Measurements from ENCODE around the gene MAGEB17. TPM values are rescaled to one million over a fixed set of nuclear protein-coding genes. Genes with fewer than 3 reads are reported as not detected.

Gene MAGEB17
- total RNA-seq, 3 donors from 2014 or later = 0.33 to 0.44 TPM; not detected in 1

DNA sequence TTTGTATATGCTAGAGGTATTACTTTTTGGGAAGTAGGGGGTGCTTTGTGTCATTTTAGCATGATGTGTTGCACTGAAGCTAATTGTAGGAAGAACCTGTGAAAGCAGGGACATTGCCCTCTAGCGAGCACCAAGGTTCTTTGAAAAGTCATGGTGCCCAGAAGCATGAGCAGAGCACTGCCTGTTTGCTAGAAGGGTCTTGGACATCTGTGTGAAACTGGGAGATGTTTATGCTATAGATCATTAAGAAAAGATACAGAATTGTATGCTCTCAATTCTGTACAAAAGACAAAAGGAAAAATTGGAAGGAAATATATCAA is 29.2 kb upstream of the MAGEB17 start:
- intact Hi-C loops (cut with DNase I; ENCODE audit: low total_unique reads) = no loop called here
- Histone ChIP-seq H3K27me3 (peaks cover 0 to 30% of the 10 kb centered on the region in 2 donors), H3K4me3 (no peak overlapping the region), H3K9me3 (no peaks in the 10 kb centered on the region), H3K36me3 (no peaks in the 10 kb centered on the region), H3K4me1 (no peaks in the 10 kb centered on the region), H3K27ac (no peak overlapping the region)
- TF ChIP-seq, protein P1, sequence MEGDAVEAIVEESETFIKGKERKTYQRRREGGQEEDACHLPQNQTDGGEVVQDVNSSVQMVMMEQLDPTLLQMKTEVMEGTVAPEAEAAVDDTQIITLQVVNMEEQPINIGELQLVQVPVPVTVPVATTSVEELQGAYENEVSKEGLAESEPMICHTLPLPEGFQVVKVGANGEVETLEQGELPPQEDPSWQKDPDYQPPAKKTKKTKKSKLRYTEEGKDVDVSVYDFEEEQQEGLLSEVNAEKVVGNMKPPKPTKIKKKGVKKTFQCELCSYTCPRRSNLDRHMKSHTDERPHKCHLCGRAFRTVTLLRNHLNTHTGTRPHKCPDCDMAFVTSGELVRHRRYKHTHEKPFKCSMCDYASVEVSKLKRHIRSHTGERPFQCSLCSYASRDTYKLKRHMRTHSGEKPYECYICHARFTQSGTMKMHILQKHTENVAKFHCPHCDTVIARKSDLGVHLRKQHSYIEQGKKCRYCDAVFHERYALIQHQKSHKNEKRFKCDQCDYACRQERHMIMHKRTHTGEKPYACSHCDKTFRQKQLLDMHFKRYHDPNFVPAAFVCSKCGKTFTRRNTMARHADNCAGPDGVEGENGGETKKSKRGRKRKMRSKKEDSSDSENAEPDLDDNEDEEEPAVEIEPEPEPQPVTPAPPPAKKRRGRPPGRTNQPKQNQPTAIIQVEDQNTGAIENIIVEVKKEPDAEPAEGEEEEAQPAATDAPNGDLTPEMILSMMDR (IDR thresholded peaks at IDR 0.05) = no peak
- TF ChIP-seq POLR2AphosphoS5 (IDR thresholded peaks at IDR 0.05) = no peak
- TF ChIP-seq POLR2A (IDR thresholded peaks at IDR 0.05) = no peak
- DNase-seq (ENCODE audit: low spot score in 2 of 2) = no peak

DNA sequence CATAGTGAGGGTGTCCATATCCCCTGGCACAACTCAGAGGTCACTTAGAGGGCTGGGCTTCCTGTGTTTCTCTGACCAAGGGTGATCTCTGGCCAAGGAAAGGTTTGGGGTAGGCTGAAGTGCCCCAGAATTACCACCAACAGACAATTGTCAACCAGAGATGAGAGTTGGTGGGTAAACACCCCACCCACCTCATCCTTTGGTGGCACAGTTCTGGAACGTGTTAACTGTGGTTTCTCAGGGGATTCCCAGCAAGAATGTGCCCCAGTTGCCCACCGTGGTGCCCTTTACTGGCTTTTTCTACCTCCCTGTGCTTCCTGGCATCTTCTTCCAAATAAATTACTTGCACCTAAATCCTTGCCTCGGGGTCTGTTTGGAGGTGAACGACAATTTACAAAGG is 26.8 kb upstream of the MAGEB17 start:
- Histone ChIP-seq H3K4me1 (no peaks in the 10 kb centered on the region), H3K4me3 (no peak overlapping the region), H3K36me3 (no peaks in the 10 kb centered on the region), H3K27ac (no peak overlapping the region), H3K9me3 (no peaks in the 10 kb centered on the region), H3K27me3 (peaks cover 0 to 35% of the 10 kb centered on the region in 2 donors)
- no peak for DNase-seq (ENCODE audit: low spot score in 2 of 2)
- intact Hi-C loops (cut with DNase I; ENCODE audit: low total_unique reads) = no loop called here
- TF ChIP-seq, protein P1 (IDR thresholded peaks at IDR 0.05) = no peak
- no peak for TF ChIP-seq POLR2AphosphoS5 (IDR thresholded peaks at IDR 0.05)
- no peak for TF ChIP-seq POLR2A (IDR thresholded peaks at IDR 0.05)

DNA sequence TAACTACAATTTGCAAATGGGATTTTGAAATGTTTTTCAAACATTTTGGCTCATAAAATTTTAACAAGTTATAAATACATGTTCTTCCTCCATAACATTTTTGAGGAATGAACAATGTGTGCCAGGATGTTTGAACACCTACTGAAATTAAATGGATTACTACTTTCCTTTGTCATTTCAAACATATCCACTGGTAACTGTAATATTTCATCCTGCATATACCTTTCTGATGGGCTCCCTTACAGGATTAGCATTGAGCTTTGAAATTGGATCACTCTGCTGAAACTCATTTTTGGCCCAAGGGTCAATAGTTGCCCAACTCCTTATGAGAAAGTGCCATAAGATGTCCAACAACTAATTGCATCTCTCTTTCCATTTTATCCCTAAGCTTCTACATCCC is 26.3 kb upstream of the MAGEB17 start:
- no peak overlapping the region for H3K4me3 ChIP-seq
- TF ChIP-seq, protein P1 (IDR thresholded peaks at IDR 0.05) = no peak
- no peak for TF ChIP-seq POLR2AphosphoS5 (IDR thresholded peaks at IDR 0.05)
- no peak for TF ChIP-seq POLR2A (IDR thresholded peaks at IDR 0.05)
- no peak for DNase-seq (ENCODE audit: low spot score in 2 of 2)
- H3K27ac ChIP-seq = no peak overlapping the region
- peaks cover 0 to 35% of the 10 kb centered on the region in 2 donors for H3K27me3 ChIP-seq
- H3K4me1 ChIP-seq = no peaks in the 10 kb centered on the region
- H3K36me3 ChIP-seq = no peaks in the 10 kb centered on the region
- H3K9me3 ChIP-seq = no peaks in the 10 kb centered on the region
- intact Hi-C loops (cut with DNase I; ENCODE audit: low total_unique reads) = no loop called here

DNA sequence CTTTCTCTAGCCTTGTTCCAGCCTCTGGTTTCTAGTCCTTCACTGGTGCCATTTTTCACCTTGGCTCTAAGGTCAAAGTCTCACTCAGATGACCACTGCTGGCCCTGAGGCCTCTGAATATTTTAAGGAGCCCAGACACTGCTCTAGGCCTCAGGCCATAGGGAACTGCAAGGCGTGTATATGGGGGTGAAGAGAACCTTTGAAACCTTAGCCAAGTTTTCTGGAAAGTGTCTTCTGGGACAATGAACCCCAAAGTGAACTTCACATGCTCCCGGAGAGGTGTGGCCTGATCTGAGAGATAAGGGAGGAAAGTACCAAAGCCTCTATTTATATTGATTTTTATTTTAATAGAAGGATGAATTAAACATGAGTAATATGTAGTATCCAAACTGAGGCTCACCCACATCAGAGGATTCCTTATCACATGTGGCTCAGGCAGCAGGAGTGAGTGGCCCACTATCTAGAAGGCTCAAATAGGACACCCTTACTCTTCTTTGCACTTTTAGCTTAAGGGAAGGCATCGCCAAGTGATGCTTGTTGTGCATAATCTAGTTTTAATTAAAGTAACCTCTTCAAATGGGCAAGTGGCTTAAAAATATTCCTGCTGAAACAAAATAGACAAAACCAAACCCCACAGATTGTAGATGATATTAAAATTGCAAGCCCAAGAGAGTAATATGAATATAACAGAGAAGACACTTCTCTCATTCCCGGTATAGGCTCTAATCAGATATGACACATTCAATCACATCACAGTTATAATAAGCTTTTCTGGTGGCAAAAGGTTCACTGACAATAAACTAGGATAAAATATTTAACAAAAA is 25.6 kb upstream of the MAGEB17 start:
- no peaks in the 10 kb centered on the region for H3K36me3 ChIP-seq
- no peaks in the 10 kb centered on the region for H3K4me1 ChIP-seq
- TF ChIP-seq POLR2AphosphoS5 (IDR thresholded peaks at IDR 0.05) = no peak
- TF ChIP-seq, protein P1 (IDR thresholded peaks at IDR 0.05) = no peak
- no peak for TF ChIP-seq POLR2A (IDR thresholded peaks at IDR 0.05)
- H3K9me3 ChIP-seq = no peaks in the 10 kb centered on the region
- H3K4me3 ChIP-seq = no peak overlapping the region
- H3K27me3 ChIP-seq = peaks cover 0 to 32% of the 10 kb centered on the region in 2 donors
- intact Hi-C loops (cut with DNase I; ENCODE audit: low total_unique reads) = no loop called here
- H3K27ac ChIP-seq = no peak overlapping the region
- no peak for DNase-seq (ENCODE audit: low spot score in 2 of 2)

DNA sequence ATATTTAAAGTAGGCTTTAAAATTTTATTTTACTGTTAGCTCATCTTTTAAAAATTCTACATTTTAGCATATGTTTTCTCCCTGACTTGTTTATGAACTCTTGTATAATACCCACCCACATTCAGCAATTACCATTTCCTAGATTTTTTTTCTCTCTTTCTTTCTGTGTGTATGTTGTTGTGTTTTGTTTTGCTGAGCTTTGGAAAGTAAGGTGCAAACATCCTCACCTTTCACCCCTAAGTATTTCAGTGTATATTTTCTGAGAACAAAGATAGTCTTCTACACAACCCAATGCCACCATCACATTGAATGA is 25.1 kb upstream of the MAGEB17 start:
- no peak for DNase-seq (ENCODE audit: low spot score in 2 of 2)
- no peaks in the 10 kb centered on the region for H3K9me3 ChIP-seq
- no peaks in the 10 kb centered on the region for H3K36me3 ChIP-seq
- H3K27me3 ChIP-seq = peaks cover 0 to 27% of the 10 kb centered on the region in 2 donors
- intact Hi-C loops (cut with DNase I; ENCODE audit: low total_unique reads) = no loop called here
- H3K27ac ChIP-seq = no peak overlapping the region
- H3K4me1 ChIP-seq = no peaks in the 10 kb centered on the region
- TF ChIP-seq, protein P1 (IDR thresholded peaks at IDR 0.05) = no peak
- H3K4me3 ChIP-seq = no peak overlapping the region

All from breast epithelium (tissue), 4 donors.